Vagina (tissue), 2 donors: ENCODE measurements around the gene RRP12. TPM values are rescaled to one million over a fixed set of nuclear protein-coding genes. Genes with fewer than 3 reads are reported as not detected.

Source experiments
- DNase-seq, 2 donors: peaks; one replicate each; pipeline ENCODE4 v3.0.0-alpha.2; 2017; ENCODE audit errors: extremely low spot score in 2 of 2
- H3K27ac ChIP-seq: fragments of 200-600 bp; sonication (generic); one replicate; pipeline ENCODE4 v1.5.1; 2019
- H3K27me3 ChIP-seq: fragments of 200-600 bp; sonication (generic); one replicate; pipeline ENCODE4 v1.5.1; 2019
- H3K36me3 ChIP-seq, 2 donors: fragments of 200-600 bp; sonication (generic); one replicate each; pipeline ENCODE4 v1.5.1; 2017 to 2019
- H3K4me1 ChIP-seq: fragments of 200-600 bp; sonication (generic); one replicate; pipeline ENCODE4 v1.5.1; 2019
- H3K4me3 ChIP-seq, 2 donors: fragments of 200-600 bp; sonication (generic); 1 replicate in 1 of 2; 2 replicates in 1 of 2; pipeline ENCODE4 v1.5.1; 2016 to 2019
- H3K9me3 ChIP-seq: fragments of 200-600 bp; sonication (generic); one replicate; pipeline ENCODE4 v1.5.1; 2019
- POLR2A ChIP-seq, 2 donors: fragments of 450-650 bp; IDR thresholded peaks; one replicate each; pipeline ENCODE4 v1.6.1; 2017; ENCODE audit warnings: antibody characterized with exemption in 2 of 2, mild to moderate bottlenecking in 2 of 2, moderate library complexity in 2 of 2
- POLR2AphosphoS5 ChIP-seq, 2 donors: sonication (generic); formaldehyde crosslinking; IDR thresholded peaks; one replicate each; pipeline ENCODE4 v1.9.0; 2017; ENCODE audit warnings: antibody characterized with exemption in 2 of 2, mild to moderate bottlenecking in 2 of 2, low read depth in 1 of 2; ENCODE audit not compliant: insufficient read depth in 1 of 2
- intact Hi-C: fragments of 100-400 bp; cut with DNase I; formaldehyde crosslinking; loops from one replicate; pipeline ENCODE4 v1.15.1; 2023
- total RNA-seq: library from RNA; depleted of rRNA; stranded (reverse); fragments of >200 nt; gene quantifications from one replicate; pipeline ENCODE4 v1.2.3, GENCODE V29; 2016
- TF ChIP-seq, protein P1 (sequence below), 3 experiments: fragments of 450-650 bp in 2 of 3; fragments of 200-600 bp in 1 of 3; sonication (generic) in 1 of 3; IDR thresholded peaks; one replicate each; pipeline ENCODE4 v1.5.1; 2017 to 2019; ENCODE audit warnings: antibody characterized with exemption in 3 of 3, mild to moderate bottlenecking in 2 of 3, moderate library complexity in 2 of 3

The RRP12 gene
- total RNA-seq, 1 donor from 2014 or later, result 32.7 TPM

DNA sequence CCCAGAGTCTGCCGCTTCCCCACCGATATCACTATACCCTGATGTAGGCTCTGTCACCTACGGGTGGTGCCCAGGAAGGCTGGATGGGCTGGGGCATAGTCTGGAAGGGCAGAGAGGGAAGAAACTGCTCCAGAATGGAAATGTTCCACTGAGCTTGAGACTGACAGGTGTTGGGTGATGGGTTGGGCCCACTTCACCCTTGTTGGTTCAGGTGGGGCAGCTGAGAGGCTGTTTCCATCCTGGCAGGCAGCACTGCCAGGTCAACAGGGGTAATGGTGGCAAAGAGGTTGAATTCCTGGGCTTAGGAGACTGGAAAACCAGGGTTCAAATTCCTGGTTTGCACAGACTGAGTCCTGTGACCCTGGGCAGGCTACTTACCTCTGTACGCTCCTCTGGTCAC lies 38.1 kb downstream of the RRP12 start:
- no peak for DNase-seq
- TF ChIP-seq POLR2A (IDR thresholded peaks at IDR 0.05), result no peak
- TF ChIP-seq, protein P1, sequence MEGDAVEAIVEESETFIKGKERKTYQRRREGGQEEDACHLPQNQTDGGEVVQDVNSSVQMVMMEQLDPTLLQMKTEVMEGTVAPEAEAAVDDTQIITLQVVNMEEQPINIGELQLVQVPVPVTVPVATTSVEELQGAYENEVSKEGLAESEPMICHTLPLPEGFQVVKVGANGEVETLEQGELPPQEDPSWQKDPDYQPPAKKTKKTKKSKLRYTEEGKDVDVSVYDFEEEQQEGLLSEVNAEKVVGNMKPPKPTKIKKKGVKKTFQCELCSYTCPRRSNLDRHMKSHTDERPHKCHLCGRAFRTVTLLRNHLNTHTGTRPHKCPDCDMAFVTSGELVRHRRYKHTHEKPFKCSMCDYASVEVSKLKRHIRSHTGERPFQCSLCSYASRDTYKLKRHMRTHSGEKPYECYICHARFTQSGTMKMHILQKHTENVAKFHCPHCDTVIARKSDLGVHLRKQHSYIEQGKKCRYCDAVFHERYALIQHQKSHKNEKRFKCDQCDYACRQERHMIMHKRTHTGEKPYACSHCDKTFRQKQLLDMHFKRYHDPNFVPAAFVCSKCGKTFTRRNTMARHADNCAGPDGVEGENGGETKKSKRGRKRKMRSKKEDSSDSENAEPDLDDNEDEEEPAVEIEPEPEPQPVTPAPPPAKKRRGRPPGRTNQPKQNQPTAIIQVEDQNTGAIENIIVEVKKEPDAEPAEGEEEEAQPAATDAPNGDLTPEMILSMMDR (IDR thresholded peaks at IDR 0.05), result no peak
- TF ChIP-seq POLR2AphosphoS5 (IDR thresholded peaks at IDR 0.05; ENCODE audit: insufficient read depth in 1 of 2, low read depth in 1 of 2), result no peak
- Histone ChIP-seq H3K27me3 (no peaks in the 10 kb centered on the region), H3K36me3 (peaks cover 0 to 9% of the 10 kb centered on the region in 2 donors), H3K27ac (no peak overlapping the region), H3K4me3 (no peak overlapping the region), H3K9me3 (no peaks in the 10 kb centered on the region), H3K4me1 (no peaks in the 10 kb centered on the region)
- intact Hi-C loops, result no loop called here

DNA sequence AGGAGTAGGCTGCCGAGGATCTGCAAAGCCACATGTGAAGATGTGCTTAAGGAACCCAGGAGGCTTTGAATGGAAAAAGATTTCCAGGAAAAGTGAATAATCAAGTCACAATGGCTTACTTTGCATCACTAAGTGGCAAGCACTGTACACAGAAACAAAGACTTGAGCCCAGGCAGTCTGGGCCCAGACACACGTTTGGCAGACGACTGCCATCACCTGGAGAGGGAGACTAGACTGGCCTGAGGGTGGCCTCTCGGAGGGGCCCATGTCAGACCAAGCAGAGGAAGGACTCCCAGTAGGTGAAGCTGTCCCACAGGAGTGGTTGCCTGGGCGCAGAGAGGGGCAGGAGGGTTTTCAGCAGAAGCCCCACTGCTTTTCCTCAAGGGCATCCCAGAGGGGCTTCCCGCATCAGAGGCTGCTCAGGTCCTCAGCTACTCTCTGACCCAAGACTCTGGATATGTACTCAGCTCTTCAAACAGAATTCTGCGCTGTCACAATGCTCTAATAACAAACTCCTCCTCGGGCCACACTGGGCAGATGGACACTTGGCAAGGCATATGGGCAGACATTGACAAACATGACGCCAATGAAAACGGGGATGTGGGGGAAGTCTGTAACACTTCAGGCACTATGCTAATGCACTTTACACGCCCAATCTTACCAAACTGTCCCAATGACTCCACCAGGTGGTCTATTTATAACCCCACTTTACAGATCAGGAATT lies 38.7 kb downstream of the RRP12 start:
- no peak overlapping the region for H3K4me3 ChIP-seq
- intact Hi-C loops, result no loop called here
- DNase-seq, result no peak
- no peaks in the 10 kb centered on the region for H3K9me3 ChIP-seq
- peaks cover 0 to 8% of the 10 kb centered on the region in 2 donors for H3K36me3 ChIP-seq
- TF ChIP-seq POLR2AphosphoS5 (IDR thresholded peaks at IDR 0.05; ENCODE audit: insufficient read depth in 1 of 2, low read depth in 1 of 2) (no peak), POLR2A (IDR thresholded peaks at IDR 0.05) (no peak)
- TF ChIP-seq, protein P1 (IDR thresholded peaks at IDR 0.05), result no peak
- H3K4me1 ChIP-seq, result no peaks in the 10 kb centered on the region
- no peak overlapping the region for H3K27ac ChIP-seq
- H3K27me3 ChIP-seq, result no peaks in the 10 kb centered on the region

DNA sequence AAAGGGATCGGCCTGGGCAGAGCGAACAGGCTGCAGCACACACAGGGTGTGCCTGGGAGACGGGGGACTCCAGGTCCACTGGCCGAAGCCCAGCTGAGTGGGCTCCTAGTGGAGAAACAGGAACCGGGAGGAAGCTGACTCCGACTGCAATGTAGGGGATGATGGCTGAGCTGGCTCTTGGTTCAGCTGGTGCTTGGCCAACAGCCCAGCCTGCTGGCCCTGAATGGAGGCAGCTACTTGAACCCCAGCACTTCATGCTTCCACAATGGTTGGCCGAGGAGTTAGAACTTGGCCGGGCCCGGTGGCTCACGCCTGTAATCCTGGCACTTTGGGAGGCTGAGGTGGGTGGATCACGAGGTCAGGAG lies 39.6 kb downstream of the RRP12 start:
- DNase-seq, result no peak
- Histone ChIP-seq H3K9me3 (no peaks in the 10 kb centered on the region), H3K27ac (no peak overlapping the region), H3K36me3 (peaks cover 0 to 8% of the 10 kb centered on the region in 2 donors), H3K4me3 (no peak overlapping the region), H3K4me1 (no peaks in the 10 kb centered on the region), H3K27me3 (no peaks in the 10 kb centered on the region)
- intact Hi-C loops, result no loop called here
- TF ChIP-seq POLR2A (IDR thresholded peaks at IDR 0.05) (no peak), POLR2AphosphoS5 (IDR thresholded peaks at IDR 0.05; ENCODE audit: insufficient read depth in 1 of 2, low read depth in 1 of 2) (no peak)
- TF ChIP-seq, protein P1 (IDR thresholded peaks at IDR 0.05), result no peak

- Histone ChIP-seq H3K9me3 (no peaks in the 10 kb centered on the region), H3K27ac (no peak overlapping the region), H3K27me3 (no peaks in the 10 kb centered on the region), H3K36me3 (peaks cover 0 to 3% of the 10 kb centered on the region in 2 donors), H3K4me3 (no peak overlapping the region), H3K4me1 (no peaks in the 10 kb centered on the region)
- no peak for DNase-seq
- no peak for TF ChIP-seq POLR2A (IDR thresholded peaks at IDR 0.05)
- TF ChIP-seq, protein P1 (IDR thresholded peaks at IDR 0.05), result no peak
- TF ChIP-seq POLR2AphosphoS5 (IDR thresholded peaks at IDR 0.05; ENCODE audit: insufficient read depth in 1 of 2, low read depth in 1 of 2), result no peak
- intact Hi-C loops, result no loop called here
Observed at GRCh38 chr10:97360705-97361536, 40.2 kb downstream of the RRP12 start.

DNA sequence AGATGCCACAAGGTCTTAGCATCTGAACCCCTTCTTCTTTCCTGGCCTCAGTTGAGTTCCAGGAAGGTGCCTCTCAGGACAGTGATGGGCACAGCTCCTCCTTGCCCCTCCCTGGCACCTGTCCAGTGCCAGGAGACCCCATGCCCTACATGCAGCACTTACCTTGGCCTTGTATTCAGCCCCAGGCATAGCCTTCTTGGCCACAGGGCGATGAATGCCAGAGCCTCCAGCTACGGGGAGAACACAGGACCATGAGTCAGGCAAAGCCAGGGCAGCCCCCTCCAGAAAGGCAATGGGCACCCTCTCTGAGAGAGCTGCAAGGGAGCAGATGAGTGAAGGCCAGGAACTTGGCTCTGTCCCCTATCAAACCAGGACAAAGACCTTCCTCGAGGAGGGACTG lies 42.4 kb downstream of the RRP12 start:
- Histone ChIP-seq H3K27ac (no peak overlapping the region), H3K9me3 (no peaks in the 10 kb centered on the region), H3K36me3 (no peaks in the 10 kb centered on the region), H3K4me1 (no peaks in the 10 kb centered on the region), H3K4me3 (no peak overlapping the region), H3K27me3 (no peaks in the 10 kb centered on the region)
- DNase-seq, result no peak
- intact Hi-C loops, result no loop called here
- TF ChIP-seq POLR2AphosphoS5 (IDR thresholded peaks at IDR 0.05; ENCODE audit: insufficient read depth in 1 of 2, low read depth in 1 of 2) (no peak), POLR2A (IDR thresholded peaks at IDR 0.05) (no peak)
- TF ChIP-seq, protein P1 (IDR thresholded peaks at IDR 0.05), result no peak
